HPDE6-E6E7 (cell line): ENCODE data around the gene ZNF391.
"Not testable (repeated sequence)": the region's sequence is repeated elsewhere in the genome, so short reads cannot be mapped to it uniquely, and the experiment has no call there.

Source experiments
- DNase-seq: peaks from one replicate; pipeline ENCODE4 v3.0.0; 2011; ENCODE audit warnings: missing footprints; ENCODE audit errors: extremely low spot score

ZNF391 gene

DNA sequence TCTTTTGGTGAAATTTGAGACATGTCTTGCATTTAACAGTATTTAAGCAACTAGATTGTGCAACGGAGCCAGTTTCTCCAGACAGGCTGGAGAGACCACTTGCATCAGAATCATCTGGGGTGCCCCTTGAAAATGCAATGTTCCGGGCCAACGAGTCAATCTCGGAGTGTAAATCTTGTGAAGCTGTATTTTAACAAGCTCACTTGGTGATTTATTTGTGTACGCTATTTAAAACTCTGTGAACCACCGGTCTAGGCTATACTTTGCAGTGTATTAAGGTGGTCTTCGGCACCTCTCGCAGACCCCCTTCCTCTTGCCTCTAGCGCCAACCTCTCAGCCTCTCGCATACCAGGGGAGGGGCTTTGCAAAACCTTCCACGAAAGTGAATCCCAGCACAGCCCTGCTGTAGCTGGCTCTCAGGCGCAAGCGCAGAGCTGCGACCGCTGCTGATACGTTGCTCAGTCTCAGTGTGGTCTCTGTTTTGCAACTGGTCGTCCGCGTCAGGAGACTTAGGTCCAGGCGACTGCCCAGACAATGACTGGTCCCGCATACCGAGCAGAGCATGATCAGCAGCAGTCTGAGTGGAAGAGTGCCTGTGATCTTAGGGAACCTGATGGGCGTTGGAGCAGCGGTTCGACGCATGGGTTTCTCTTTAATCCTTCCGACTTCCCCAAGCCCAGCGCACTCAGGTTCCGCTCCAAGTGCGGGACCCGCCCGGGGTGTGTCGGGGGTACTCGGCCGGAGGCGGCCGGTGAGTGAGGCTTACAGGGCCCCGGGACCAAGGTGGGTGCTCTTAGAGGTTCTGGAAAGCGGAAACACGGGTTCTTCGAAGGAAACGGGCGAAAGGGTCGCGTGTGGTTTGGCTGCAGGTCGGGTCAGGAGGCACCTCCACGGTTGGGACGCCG is at the start of gene ZNF391:
Gene ZNF391 (plus strand): TSS at position 467 of the 905 bp plus-strand sequence. CDS start 11,612 bp downstream, outside the sequence.
- peak; percentile 74 for DNase-seq

DNA sequence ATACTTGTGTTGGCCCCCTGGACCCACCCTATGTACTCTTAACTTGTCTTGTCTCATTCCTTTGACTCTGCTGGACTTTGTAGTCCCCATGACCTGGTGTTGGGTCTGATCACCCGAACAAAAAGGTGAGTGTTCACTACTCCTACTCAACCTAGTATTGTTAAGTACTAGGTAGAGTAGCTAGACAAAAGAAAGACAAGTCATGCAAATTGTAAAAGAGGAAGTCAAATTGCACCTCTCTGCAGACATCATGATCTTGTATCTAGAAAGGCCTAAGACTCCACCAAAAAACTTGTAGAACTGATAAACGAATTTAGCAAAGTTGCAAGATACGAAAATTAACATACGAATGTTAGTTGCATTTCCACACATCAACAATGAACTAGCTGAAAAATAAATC is 35.7 kb upstream of the ZNF391 start:
- no peak for DNase-seq

DNA sequence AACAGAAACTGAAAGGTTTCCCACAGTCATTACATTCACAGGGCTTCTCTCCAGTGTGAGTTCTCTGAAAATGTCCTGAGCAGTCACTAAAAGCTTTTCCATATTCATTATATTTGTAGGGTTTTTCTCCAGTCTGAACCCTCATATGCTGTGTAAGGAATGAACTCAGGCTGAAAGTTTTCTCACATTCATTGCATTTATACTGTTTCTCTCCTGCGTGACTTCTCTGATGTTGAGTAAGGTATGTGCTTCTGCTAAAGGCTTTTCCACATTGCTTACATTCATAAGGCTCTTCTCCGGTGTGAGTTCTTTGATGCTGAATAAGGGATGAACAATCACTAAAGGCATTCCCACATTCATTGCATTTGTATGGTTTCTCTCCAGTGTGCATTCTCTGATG is 29.8 kb upstream of the ZNF391 start:
- no peak for DNase-seq

DNA sequence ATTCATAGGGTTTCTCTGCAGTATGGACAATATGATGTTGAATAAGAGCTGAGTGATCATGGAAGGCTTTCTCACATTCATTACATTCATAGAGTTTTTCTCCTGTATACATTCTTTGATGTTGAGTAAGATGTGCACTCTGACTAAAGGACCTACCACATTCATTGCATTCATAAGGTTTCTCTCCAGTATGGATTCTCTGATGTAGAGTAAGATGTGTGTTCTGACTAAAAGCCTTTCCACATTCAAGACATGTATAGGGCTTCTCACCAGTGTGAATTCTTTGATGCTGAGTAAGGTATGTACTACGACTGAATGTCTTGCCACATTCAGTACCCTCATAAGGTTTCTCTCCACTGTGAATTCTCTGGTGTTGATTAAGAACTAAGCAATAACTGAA is 29.3 kb upstream of the ZNF391 start:
- DNase-seq = no peak

DNA sequence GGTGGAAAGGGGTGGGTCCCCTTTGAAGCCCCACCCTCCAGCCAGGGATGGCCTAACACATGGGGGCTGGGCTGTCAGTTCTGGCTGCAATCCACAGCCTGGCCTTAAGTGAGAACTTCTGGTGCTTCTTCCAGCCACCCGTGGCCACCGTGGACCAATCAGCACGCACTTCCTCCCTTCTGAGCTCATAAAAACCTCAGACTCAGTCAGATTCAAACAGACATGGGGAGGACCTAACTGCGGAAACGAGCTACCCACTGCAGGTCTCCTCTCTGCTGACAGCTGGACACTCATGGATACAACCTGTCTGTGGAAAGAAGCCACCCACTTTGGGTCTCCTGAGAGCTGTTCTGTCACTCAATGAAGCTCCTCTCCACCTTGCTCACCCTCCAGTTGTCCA is 20.4 kb upstream of the ZNF391 start:
- DNase-seq = no peak

DNA sequence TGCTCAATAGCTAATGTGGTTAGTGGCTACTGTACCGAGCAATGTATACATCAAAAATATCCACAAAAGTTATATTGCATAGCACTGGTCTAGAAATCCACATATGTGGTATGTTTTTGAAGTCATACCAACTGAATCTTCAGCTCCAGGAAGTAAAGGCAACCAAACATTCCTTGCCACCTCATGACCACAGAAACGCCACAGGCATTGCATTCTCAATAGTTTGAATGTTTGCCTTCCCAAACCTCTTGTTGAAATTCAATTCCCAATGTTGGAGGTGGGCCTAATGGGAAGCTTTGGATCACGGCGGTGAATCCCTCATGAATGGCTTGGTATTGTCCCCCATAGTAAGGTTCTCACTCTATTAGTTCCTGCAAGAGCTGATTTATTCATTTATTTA is 18.2 kb upstream of the ZNF391 start:
- no peak for DNase-seq

DNA sequence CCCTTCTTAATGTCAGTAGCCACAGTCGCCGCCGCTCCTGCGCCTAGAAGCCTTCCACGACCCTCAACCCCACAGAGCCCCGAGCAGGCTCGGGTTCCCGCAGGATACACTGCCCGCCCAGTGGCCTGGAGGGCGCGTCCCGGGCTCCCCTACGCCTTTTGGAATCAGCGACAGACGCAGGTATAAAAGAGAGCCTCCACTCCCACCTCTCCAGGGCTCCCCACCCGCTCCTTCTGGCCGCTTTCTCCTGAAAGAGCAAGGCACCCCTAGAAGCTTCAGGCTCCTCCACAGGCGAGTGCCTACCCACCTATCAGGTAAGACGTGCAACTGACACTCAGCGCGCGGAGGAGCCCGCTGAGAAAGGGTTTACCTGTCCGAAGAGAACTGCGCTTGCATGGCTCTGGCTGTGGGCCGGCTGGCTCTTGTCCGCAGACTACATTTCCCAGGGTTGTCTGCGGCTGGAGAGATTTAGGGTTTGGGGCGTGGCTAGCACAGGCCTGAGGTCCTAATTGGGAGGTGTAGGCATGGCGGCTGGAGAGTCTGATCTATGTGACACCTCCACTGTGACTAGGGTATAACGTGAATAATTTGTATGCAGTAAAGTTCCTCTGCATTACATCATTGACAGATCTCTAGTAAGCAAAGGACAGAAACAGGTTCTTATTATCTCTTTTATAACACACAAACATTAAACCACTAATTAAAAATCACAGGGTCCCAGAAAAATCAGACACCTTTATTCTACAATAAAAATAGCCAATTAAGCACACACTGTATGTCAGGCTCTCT is 13.5 kb upstream of the ZNF391 start:
- DNase-seq = peak; percentile 92

DNA sequence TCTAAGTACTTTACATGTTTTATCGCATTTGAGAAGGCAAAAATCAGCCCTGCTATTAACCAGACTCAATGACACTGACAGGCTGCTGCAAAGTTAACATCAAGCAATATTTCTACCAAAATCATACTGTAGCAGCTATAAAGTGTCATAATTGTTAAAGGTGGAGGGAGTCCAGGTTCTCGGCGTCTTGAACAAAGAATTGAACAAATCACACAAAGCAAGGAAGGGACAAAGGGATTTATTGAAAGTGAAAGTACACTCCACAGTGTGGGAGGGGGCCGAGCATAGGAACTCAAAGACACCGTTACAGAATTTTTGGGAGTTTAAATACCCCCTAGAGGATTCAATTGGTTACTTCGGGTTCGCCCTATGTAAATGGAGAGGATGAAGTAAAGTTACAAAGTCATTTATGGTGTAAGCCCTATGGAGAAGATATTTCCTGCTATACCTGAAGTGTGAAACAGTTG is 12.9 kb upstream of the ZNF391 start:
- no peak for DNase-seq

DNA sequence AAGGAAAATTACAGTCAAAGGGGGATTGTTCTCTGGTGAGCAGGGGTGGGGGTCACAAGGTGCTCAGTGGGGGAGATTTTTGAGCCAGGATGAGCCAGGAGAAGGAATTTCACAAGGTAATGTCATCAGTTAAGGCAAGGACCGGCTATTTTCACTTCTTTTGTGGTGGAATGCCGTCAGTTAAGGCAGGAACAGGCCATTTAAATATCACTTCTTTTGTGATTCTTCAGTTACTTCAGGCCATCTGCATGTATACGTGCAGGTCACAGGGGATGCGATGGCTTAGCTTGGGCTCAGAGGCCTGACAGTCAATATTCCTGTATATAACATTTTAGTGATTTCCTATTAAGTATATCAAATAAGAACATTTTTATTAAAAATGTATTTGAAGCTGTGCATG is 10.2 kb upstream of the ZNF391 start:
- not testable (repeated sequence) for DNase-seq

DNA sequence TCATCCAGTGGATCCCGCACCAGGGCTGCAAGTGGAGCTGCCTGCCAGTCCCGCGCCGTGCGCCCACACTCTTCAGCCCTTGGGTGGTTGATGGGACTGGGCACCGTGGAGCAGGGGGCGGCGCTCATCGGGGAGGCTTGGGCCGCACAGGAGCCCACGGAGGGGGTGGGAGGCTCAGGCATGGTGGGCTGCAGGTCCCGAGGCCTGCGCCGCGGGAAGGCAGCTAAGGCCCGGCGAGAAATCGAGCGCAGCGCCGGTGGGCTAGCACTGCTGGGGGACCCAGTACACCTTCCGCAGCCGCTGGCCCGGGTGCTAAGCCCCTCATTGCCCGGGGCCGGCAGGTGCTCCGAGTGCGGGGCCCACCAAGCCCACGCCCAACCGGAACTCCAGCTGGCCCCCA is 7.6 kb upstream of the ZNF391 start:
- DNase-seq = not testable (repeated sequence)

DNA sequence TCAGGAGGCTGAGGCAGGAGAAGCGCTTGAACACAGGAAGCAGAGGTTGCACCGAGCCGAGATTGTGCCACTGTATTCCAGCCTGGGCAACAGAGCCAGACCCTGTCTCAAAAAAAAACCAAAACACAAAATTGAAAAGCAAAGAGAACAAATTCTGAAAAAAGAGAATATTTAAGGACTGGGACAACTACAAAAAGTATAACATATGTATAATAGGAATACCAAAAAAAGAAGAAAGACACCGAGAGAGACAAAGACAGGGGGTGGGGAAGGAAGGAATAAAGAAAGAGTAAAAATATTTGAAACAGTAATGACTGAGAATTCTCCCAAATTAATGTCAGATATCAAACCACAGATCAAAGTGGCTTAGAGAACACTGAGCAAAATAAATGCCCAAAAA is 5.5 kb upstream of the ZNF391 start:
- no peak for DNase-seq

DNA sequence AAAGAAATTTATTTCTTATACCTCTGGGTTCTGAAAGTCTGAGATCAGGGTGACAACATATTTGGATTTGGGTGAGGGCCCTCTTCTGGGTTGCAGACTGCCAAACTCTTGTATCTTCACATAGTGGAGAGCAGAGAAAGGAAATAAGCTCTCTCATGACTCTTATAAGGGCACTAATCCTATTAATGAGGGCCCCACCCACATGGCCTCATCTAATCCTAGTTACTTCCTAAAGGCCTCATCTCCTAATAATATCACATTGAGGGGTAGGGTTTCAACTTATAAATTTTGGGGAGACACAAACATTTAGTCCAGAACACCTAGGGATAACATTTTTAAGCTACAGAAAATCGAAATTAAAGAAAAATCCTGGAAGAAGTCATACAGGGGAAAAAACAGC is 5.1 kb upstream of the ZNF391 start:
- DNase-seq = no peak

DNA sequence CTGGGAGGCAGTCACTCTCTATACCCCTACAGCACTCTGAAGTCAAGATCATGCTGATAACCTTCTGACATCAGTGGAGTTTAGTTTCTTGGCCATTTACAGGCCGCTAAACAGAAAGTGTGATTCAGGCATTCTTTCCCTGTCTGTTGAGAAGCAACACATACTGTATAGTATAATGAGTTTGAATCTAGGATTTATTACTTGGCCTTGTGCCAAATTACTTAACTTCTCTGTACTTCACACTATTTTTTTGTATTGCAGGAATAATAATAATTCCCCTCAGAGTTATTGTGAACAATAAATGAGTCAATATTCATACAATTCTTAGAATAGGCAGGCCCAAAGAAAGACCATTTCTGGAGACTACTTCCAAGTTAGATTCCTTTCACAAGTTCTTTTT is 4.1 kb downstream of the ZNF391 start:
- no peak for DNase-seq

DNA sequence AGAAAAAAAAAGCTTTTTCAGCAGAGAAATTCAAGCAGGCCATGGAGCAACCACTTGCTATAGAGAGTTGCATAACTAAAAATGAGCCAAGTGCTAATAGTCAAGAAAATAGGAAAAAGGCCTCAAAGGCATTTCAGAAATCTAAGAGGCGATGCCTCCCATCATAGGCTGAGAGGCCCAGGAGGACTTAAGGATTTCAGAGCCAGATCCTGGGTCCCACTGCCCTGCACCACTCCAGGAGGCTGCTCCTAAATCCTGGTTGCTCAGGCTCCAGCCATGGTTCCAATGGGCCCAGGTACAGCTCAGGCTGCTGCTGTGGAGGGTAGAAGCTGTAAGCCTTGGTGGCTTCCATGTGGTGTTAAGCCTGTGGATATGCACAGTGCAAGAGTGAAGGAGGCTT is 5.5 kb downstream of the ZNF391 start:
- DNase-seq = no peak

DNA sequence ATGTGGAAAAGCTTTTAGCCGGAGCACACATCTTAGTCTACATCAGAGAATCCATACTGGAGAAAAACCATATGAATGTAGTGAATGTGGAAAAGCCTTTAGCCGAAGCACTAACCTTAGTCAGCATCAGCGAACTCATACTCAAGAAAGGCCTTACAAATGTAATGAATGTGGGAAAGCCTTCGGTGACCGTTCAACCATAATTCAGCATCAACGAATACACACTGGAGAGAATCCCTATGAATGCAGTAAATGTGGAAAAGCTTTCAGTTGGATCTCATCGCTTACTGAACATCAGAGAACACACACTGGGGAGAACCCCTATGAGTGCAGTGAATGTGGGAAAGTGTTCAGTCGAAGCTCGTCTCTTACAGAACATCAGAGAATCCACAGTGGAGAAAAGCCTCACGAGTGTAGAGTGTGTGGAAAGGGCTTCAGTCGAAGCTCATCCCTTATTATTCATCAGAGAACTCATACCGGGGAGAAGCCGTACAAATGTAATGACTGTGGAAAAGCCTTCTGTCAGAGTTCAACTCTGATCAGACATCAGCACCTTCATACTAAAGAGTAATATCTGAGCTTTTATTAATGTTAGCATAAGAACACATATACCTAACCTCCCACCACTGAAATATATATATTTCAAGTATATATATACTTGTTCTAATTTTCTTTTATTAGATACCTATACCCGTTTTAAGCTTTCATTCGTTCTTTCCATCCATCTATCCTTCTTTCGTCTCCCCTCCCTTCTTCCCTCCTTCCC is 12.5 kb downstream of the ZNF391 start:
- DNase-seq = no peak

DNA sequence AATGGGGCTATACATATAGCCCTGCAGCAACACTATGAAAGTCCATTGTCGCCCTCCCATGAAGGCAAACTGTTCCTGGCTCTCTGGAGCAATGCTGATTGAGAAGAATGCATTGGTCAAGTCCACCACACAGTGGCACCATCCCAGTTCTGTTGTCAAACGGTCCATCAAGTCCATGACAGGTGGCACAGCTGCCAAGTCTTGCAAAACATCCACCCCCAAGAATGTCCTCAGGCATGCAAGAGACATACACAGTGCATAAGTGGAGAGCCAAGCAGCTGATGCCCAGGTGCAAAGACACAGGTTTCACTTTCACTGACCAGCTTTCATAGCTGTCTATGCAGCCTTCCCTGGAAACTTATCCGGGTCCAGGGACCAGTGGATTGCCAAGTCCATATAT is 17.5 kb downstream of the ZNF391 start:
- DNase-seq = no peak

DNA sequence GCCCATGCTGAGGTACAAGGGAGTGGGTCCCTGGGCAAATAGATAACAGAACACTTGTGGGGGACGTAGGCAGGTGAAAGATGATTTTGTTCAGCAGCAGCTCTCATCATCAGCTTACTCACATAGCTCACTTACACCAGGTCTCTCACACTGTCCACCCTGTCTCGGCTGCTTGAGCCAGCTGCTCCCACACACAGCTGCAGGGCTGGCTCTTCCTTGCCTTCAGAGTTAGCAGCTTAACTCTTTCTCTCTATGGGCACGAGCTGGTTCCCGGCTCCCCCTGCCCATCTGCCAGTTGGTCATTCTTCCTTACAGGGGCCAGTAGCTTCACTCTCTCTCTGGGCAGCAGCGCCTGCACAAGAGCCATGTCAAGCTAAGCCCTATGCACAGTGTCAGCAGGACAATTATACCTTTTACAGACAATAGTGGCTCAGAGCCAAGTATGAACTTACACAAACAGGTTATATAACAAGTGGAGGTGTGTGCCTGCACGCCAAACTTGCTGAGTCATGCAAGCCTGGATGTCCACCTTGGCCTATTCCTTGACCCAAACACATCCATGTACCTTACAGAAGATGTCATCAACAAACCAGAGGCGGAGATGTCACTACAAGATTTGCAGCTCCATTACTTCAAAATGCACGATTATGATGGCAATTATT is 18.7 kb downstream of the ZNF391 start:
- no peak for DNase-seq

DNA sequence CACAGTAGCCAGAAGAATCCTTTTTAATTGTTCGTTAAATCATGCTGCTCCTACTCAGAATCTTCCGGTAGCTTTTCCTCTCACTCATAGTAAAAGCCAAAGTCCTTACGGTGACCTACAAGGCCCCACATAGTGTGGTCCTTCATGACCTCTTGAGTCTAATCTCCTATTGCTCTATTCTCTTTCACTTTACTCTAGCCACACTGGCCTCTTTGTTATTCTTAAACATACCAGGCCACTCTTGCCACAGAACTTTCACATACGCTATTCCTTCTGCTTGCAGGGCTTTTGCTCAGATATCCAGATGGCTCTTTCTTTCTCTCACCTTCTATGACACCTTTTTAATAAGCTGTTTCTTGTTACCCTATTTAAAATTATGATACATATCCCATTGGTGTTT is 25.7 kb downstream of the ZNF391 start:
- no peak for DNase-seq

DNA sequence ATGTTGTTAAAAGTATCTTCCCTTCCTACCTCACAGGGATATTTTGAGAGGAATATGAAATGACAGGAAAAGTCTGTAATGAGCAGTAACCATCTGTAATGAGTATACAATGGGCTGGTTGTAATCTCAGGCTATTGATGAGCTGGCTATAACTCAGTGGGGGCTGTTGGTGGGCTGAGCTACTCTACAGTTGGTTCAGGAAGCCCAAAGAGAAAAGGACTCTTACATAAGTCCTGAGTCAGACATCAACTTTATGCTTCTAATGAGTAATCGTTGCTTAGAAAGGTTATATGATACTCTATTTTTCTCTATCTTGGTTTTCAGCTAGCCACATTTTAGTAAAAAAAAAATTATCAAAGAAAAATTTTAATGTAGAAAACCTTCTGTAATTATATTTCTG is 26.4 kb downstream of the ZNF391 start:
- DNase-seq = peak; percentile 22

DNA sequence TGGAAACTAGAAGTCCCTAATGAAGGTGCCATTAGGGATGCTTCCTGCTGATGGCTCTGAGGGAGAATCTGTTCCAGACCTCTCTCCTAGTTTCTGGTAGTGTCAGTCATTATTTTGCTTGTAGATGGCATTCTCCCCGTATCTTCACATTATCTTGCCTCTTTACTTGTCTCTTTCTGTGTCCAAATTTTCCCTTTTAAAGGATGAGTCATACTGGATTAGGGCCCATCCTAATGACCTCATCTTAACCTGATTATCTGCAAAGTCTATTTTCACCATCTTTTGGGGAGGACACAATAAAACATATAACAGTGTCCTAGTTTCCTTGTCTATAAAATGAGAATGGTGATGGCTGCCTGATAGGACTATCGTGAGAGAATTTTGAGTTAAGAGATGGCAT is 27.3 kb downstream of the ZNF391 start:
- DNase-seq = no peak

DNA sequence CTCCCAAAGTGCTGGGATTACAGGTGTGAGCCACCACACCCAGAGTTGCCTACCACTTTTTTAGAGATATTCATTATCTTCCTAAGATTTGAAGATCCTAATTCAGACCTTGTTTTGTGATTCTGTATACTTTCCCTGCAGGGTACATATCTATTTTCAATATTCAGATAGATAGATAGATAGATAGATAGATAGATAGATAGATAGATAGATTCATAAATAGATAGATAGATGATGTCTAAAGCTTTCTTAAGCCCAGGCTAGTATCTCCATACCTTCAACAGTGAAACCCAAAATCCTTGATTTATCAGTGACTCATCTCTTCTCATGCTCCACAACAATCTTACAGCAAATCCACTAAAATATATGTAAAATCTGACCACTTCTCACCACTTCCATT is 30.8 kb downstream of the ZNF391 start:
- DNase-seq = no peak
